ENCODE results near the gene VARS2. TPM values are rescaled to one million over a fixed set of nuclear protein-coding genes. Genes with fewer than 3 reads are reported as not detected.

VARS2 gene
- total and polyA plus RNA-seq, 4 donors = 9.4 to 23.3 (median 16.3) TPM

GRCh38 chr6:30889921-30890645 is 24.0 kb upstream of the VARS2 start:
- Histone ChIP-seq H3K9me3 (ENCODE audit: control insufficient read depth in 4 of 4, low read length in 3 of 4) (no peaks in the 10 kb centered on the region), H3K27ac (ENCODE audit: low read depth in 1 of 2, low read length in 2 of 2) (no peak overlapping the region), H3K9ac (ENCODE audit: low read depth in 1 of 2, low read length in 2 of 2) (no peak overlapping the region), H3K36me3 (ENCODE audit: control insufficient read depth in 4 of 4, insufficient read depth in 3 of 4, low read depth in 1 of 4, low read length in 3 of 4) (peaks cover 0 to 6% (median 1%) of the 10 kb centered on the region in 4 donors), H3K4me3 (ENCODE audit: low read depth in 1 of 3, low read length in 3 of 3) (no peak overlapping the region), H3K4me1 (ENCODE audit: control insufficient read depth in 4 of 4, insufficient read depth in 4 of 4, low read length in 3 of 4) (peaks cover 2 to 12% (median 9%) of the 10 kb centered on the region in 4 donors), H3K27me3 (ENCODE audit: control insufficient read depth in 4 of 4, insufficient read depth in 4 of 4, low read length in 3 of 4) (no peaks in the 10 kb centered on the region)
- 92% methylated on average over 14 of the region's 14 CpGs for WGBS
- no peak for DNase-seq (ENCODE audit: low spot score)
- no peak for TF ChIP-seq FOXA1 (IDR thresholded peaks at IDR 0.05)
- no peak for TF ChIP-seq CTCF (IDR thresholded peaks at IDR 0.05; ENCODE audit: low read depth, low read length, missing input control)
- no peak for TF ChIP-seq EGR1 (IDR thresholded peaks at IDR 0.05; ENCODE audit: low read depth in 2 of 2)
- TF ChIP-seq FOXA2 (IDR thresholded peaks at IDR 0.05) = no peak
- TF ChIP-seq MAX (IDR thresholded peaks at IDR 0.05) = no peak
- TF ChIP-seq NR2F2 (IDR thresholded peaks at IDR 0.05) = no peak
- no peak for TF ChIP-seq SP1 (IDR thresholded peaks at IDR 0.05)
- no peak for TF ChIP-seq JUND (IDR thresholded peaks at IDR 0.05)

DNA sequence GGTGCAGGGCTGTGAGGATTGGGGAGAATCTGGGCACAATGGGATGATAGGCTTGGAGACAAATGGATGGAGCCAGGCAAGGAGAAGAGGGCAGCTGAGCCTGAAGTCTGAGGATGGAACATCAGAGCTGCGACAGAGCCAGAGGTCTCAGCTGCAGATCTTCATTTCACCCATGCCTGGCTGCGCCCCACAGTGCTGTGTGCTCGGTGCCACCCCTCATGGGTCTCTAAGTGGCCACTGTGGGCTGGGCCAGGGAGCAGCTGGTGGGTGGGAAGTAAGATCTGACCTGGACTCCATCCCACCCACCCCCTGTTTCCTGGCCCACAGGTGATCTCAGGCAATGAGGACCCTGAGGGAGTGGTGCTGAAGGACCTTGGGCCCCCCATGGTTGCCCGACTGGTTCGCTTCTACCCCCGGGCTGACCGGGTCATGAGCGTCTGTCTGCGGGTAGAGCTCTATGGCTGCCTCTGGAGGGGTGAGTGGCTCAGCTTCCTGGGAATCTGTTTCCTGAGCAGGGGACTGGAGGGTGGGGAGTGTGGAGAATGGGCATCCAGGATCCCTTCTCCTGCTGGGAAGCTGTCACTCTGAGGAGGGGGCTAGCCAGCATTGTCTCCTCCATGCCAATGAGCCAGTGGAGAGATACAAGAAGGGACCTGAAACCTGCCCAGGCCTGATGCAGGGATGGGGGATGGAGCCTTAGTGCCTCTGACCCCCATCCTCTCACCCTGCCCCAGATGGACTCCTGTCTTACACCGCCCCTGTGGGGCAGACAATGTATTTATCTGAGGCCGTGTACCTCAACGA is 23.2 kb upstream of the VARS2 start:
- H3K4me3 ChIP-seq (ENCODE audit: low read depth in 1 of 3, low read length in 3 of 3) = no peak overlapping the region
- H3K27me3 ChIP-seq (ENCODE audit: control insufficient read depth in 4 of 4, insufficient read depth in 4 of 4, low read length in 3 of 4) = no peaks in the 10 kb centered on the region
- no peak overlapping the region for H3K9ac ChIP-seq (ENCODE audit: low read depth in 1 of 2, low read length in 2 of 2)
- H3K9me3 ChIP-seq (ENCODE audit: control insufficient read depth in 4 of 4, low read length in 3 of 4) = no peaks in the 10 kb centered on the region
- DNase-seq (ENCODE audit: low spot score) = no peak
- peaks cover 0 to 5% (median 2%) of the 10 kb centered on the region in 4 donors for H3K4me1 ChIP-seq (ENCODE audit: control insufficient read depth in 4 of 4, insufficient read depth in 4 of 4, low read length in 3 of 4)
- H3K27ac ChIP-seq (ENCODE audit: low read depth in 1 of 2, low read length in 2 of 2) = no peak overlapping the region
- peaks cover 0 to 6% (median 1%) of the 10 kb centered on the region in 4 donors for H3K36me3 ChIP-seq (ENCODE audit: control insufficient read depth in 4 of 4, insufficient read depth in 3 of 4, low read depth in 1 of 4, low read length in 3 of 4)
- 85% methylated on average over 12 of the region's 12 CpGs for WGBS
- TF ChIP-seq RAD21 (IDR thresholded peaks at IDR 0.05) (no peak), CTCF (IDR thresholded peaks at IDR 0.05; ENCODE audit: low read depth, low read length, missing input control) (no peak), RXRA (IDR thresholded peaks at IDR 0.05) (no peak), MAX (IDR thresholded peaks at IDR 0.05) (no peak), GABPA (IDR thresholded peaks at IDR 0.05 in 1 of 2, conservative IDR thresholded peaks at IDR 0.05 in 1 of 2) (no peak), REST (IDR thresholded peaks at IDR 0.05) (no peak), NR2F2 (IDR thresholded peaks at IDR 0.05) (no peak), ZBTB33 (IDR thresholded peaks at IDR 0.05) (no peak)
- TF ChIP-seq, protein P1, sequence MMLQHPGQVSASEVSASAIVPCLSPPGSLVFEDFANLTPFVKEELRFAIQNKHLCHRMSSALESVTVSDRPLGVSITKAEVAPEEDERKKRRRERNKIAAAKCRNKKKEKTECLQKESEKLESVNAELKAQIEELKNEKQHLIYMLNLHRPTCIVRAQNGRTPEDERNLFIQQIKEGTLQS (IDR thresholded peaks at IDR 0.05) = no peak
